WTC11 (cell line): Measurements from ENCODE around the gene CAND2. TPM values are rescaled to one million over a fixed set of nuclear protein-coding genes. Genes with fewer than 3 reads are reported as not detected.

Experiments
- ATAC-seq: fragments of 200-7000 bp; cut with Tn5 transposase; 2 replicates; pipeline ENCODE4 v1.10.0; 2021; ENCODE audit warnings: mild to moderate bottlenecking, moderate library complexity
- CTCF ChIA-PET: fragments of 300-600 bp; sonication (Branson Sonifier 250); formaldehyde crosslinking; loops from one replicate; lab custom pipeline; 2021; ENCODE audit warnings: antibody characterized with exemption; lab: Charles Lee
- POLR2A ChIA-PET: fragments of 350-600 bp; sonication (Branson Sonifier 250); formaldehyde crosslinking; loops from one replicate; lab custom pipeline; 2021; ENCODE audit warnings: antibody characterized with exemption; lab: Charles Lee
- DNase-seq: peaks from one replicate; pipeline ENCODE4 v3.0.0; 2021; ENCODE audit warnings: low spot score
- H3K27ac Mint-ChIP-seq: 2 replicates; pipeline ENCODE4 v1.8.0; 2021; ENCODE audit warnings: mixed read lengths
- H3K27me3 Mint-ChIP-seq: 2 replicates; pipeline ENCODE4 v1.8.0; 2021; ENCODE audit warnings: low read depth, mild to moderate bottlenecking, moderate library complexity, mixed read lengths
- H3K36me3 Mint-ChIP-seq: 2 replicates; pipeline ENCODE4 v1.8.0; 2021; ENCODE audit warnings: mixed read lengths
- H3K4me1 Mint-ChIP-seq: 2 replicates; pipeline ENCODE4 v1.8.0; 2022; ENCODE audit warnings: mixed read lengths
- H3K4me3 Mint-ChIP-seq: 2 replicates; pipeline ENCODE4 v1.8.0; 2021; ENCODE audit warnings: mild to moderate bottlenecking, moderate library complexity, mixed read lengths
- H3K9me3 Mint-ChIP-seq: 2 replicates; pipeline ENCODE4 v1.8.0; 2021; ENCODE audit warnings: mixed read lengths
- ARID4B ChIP-seq: sonication (generic); formaldehyde crosslinking; IDR thresholded peaks from 2 replicates; pipeline ENCODE4 v1.8.0; 2023; ENCODE audit warnings: missing genetic modification reagents, mild to moderate bottlenecking, borderline replicate concordance
- CREB1 ChIP-seq: sonication (generic); formaldehyde crosslinking; IDR thresholded peaks from 2 replicates; pipeline ENCODE4 v1.8.0; 2023; ENCODE audit warnings: mild to moderate bottlenecking, missing genetic modification reagents
- CREM ChIP-seq: sonication (generic); formaldehyde crosslinking; IDR thresholded peaks from 2 replicates; pipeline ENCODE4 v1.8.1; 2022; ENCODE audit warnings: mild to moderate bottlenecking, missing genetic modification reagents, moderate library complexity
- CTCF ChIP-seq: fragments of 200-600 bp; IDR thresholded peaks from 2 replicates; pipeline ENCODE4 v1.8.0; 2022; ENCODE audit warnings: antibody characterized with exemption
- E2F4 ChIP-seq: sonication (generic); formaldehyde crosslinking; IDR thresholded peaks from 2 replicates; pipeline ENCODE4 v1.8.1; 2022; ENCODE audit warnings: low read depth, mild to moderate bottlenecking, moderate library complexity, missing genetic modification reagents, borderline replicate concordance
- EMX1 ChIP-seq: fragments of 250-450 bp; sonication (Bioruptor Pico); IDR thresholded peaks from 2 replicates; pipeline ENCODE4 v1.8.0; 2021; ENCODE audit warnings: mild to moderate bottlenecking
- ETV6 ChIP-seq: sonication (generic); formaldehyde crosslinking; IDR thresholded peaks from 2 replicates; pipeline ENCODE4 v1.8.1; 2022; ENCODE audit warnings: mild to moderate bottlenecking, missing genetic modification reagents
- FOXP1 ChIP-seq: sonication (generic); formaldehyde crosslinking; IDR thresholded peaks from 2 replicates; pipeline ENCODE4 v1.8.0; 2022; ENCODE audit warnings: missing genetic modification reagents, mild to moderate bottlenecking, moderate library complexity, borderline replicate concordance
- GABPB1 ChIP-seq: sonication (generic); formaldehyde crosslinking; IDR thresholded peaks from 2 replicates; pipeline ENCODE4 v1.8.1; 2023; ENCODE audit warnings: mild to moderate bottlenecking, missing genetic modification reagents
- HMGA2 ChIP-seq: fragments of 250-450 bp; sonication (Bioruptor Pico); IDR thresholded peaks from 2 replicates; pipeline ENCODE4 v1.4.0; 2021; ENCODE audit warnings: mild to moderate bottlenecking, moderate library complexity
- IRF1 ChIP-seq: sonication (generic); formaldehyde crosslinking; IDR thresholded peaks from 2 replicates; pipeline ENCODE4 v1.8.0; 2023; ENCODE audit warnings: missing genetic modification reagents
- JUN ChIP-seq: sonication (generic); formaldehyde crosslinking; IDR thresholded peaks from 2 replicates; pipeline ENCODE4 v1.8.0; 2023; ENCODE audit warnings: mild to moderate bottlenecking, missing genetic modification reagents
- KAT7 ChIP-seq: sonication (generic); formaldehyde crosslinking; IDR thresholded peaks from 2 replicates; pipeline ENCODE4 v1.8.1; 2023; ENCODE audit warnings: missing genetic modification reagents, mild to moderate bottlenecking, borderline replicate concordance
- MAX ChIP-seq: sonication (generic); formaldehyde crosslinking; IDR thresholded peaks from 2 replicates; pipeline ENCODE4 v1.8.0; 2022; ENCODE audit warnings: mild to moderate bottlenecking, missing genetic modification reagents
- RELA ChIP-seq: sonication (generic); formaldehyde crosslinking; IDR thresholded peaks from 2 replicates; pipeline ENCODE4 v1.8.1; 2022; ENCODE audit warnings: missing genetic modification reagents, mild to moderate bottlenecking, borderline replicate concordance
- TCF7 ChIP-seq: sonication (generic); formaldehyde crosslinking; IDR thresholded peaks from 2 replicates; pipeline ENCODE4 v1.8.0; 2022; ENCODE audit warnings: mild to moderate bottlenecking, low read depth, missing genetic modification reagents, moderate library complexity
- USF1 ChIP-seq: sonication (generic); formaldehyde crosslinking; IDR thresholded peaks from 2 replicates; pipeline ENCODE4 v1.8.0; 2022; ENCODE audit warnings: mild to moderate bottlenecking, missing genetic modification reagents
- ZBTB21 ChIP-seq: sonication (generic); formaldehyde crosslinking; IDR thresholded peaks from 2 replicates; pipeline ENCODE4 v1.8.1; 2023; ENCODE audit warnings: mild to moderate bottlenecking, missing genetic modification reagents, borderline replicate concordance
- ZNF281 ChIP-seq: sonication (generic); formaldehyde crosslinking; IDR thresholded peaks from 2 replicates; pipeline ENCODE4 v1.8.0; 2023; ENCODE audit warnings: mild to moderate bottlenecking, missing genetic modification reagents
- ZNF425 ChIP-seq: fragments of 250-450 bp; sonication (Bioruptor Pico); conservative IDR thresholded peaks from 2 replicates; pipeline ENCODE4 v1.9.0; 2021; ENCODE audit warnings: mild to moderate bottlenecking
- total RNA-seq: library from RNA; stranded (reverse); gene quantifications from 3 replicates; pipeline ENCODE4 v1.2.3, GENCODE V29; 2021

CAND2 gene
- total RNA-seq, 1 experiment from 2014 or later = 15.4 TPM

- DNase-seq (peak; percentile 76), ATAC-seq (peak; percentile 78)
- Mint-ChIP-seq H3K4me3 (peak within 1 kb of the TSS; percentile 98), H3K9me3 (peaks cover 13% of the 10 kb centered on the region), H3K36me3 (peaks cover 58% of the 10 kb centered on the region), H3K27ac (peak within 1 kb of the TSS; percentile 99), H3K4me1 (peaks cover 51% of the 10 kb centered on the region), H3K27me3 (peaks cover 4% of the 10 kb centered on the region)
- POLR2A ChIA-PET = interaction anchor here (0.6 to 1.3 kb wide), 4 partner anchors 9 to 284 kb away, joined by 3 to 6 read pairs (median 4); partner anchors contain the start of gene MKRN2
- CTCF ChIA-PET = interaction anchor here (0.6 to 2.7 kb wide), 28 partner anchors 9 to 388 kb away, joined by 3 to 15 read pairs (median 5); partner anchors contain the start of gene CAND2
- TF ChIP-seq HMGA2 (CRISPR knock-in tag) = 0 out of 2 replicates have a peak, but pooled peaks have one; percentile 32
- peak; percentile 81 for TF ChIP-seq ARID4B
- 0 out of 2 replicates have a peak, but pooled peaks have one; percentile 37 for TF ChIP-seq RELA (CRISPR knock-in tag)
- TF ChIP-seq ZNF281 = peak; percentile 72; the same call in 1 of the 2 replicates
- TF ChIP-seq ZNF425 = no peak
- peak; percentile 36; the same call in 1 of the 2 replicates for TF ChIP-seq ETV6 (CRISPR knock-in tag)
- 0 out of 2 replicates have a peak, but pooled peaks have one; percentile 47 for TF ChIP-seq USF1
- TF ChIP-seq MAX = peak; percentile 88; the same call in 1 of the 2 replicates
- TF ChIP-seq CREB1 = peak; percentile 71; the same call in 1 of the 2 replicates
- TF ChIP-seq FOXP1 (CRISPR knock-in tag) = 0 out of 2 replicates have a peak, but pooled peaks have one; percentile 72
- TF ChIP-seq GABPB1 (CRISPR knock-in tag) = peak; percentile 29
- no peak for TF ChIP-seq TCF7 (CRISPR knock-in tag)
- 0 out of 2 replicates have a peak, but pooled peaks have one; percentile 47 for TF ChIP-seq CREM (CRISPR knock-in tag)
- peak; percentile 71; the same call in 1 of the 2 replicates for TF ChIP-seq IRF1 (CRISPR knock-in tag)
- TF ChIP-seq JUN (CRISPR knock-in tag) = 0 out of 2 replicates have a peak, but pooled peaks have one; percentile 15
- TF ChIP-seq EMX1 (CRISPR knock-in tag) = 0 out of 2 replicates have a peak, but pooled peaks have one; percentile 35
- TF ChIP-seq CTCF = peak; percentile 18; the same call in 1 of the 2 replicates
- TF ChIP-seq E2F4 (CRISPR knock-in tag) = no peak
- TF ChIP-seq KAT7 (CRISPR knock-in tag) = 0 out of 2 replicates have a peak, but pooled peaks have one; percentile 22
- no peak for TF ChIP-seq ZBTB21 (CRISPR knock-in tag)
Measured at GRCh38 chr3:12841149-12841969, 44.9 kb downstream of the CAND2 start, which contains the start of gene RPL32. TSS of gene RPL32 (minus strand) at chr3:12841565. CDS start at chr3:12840237, 1,328 bp downstream.
